Gastrocnemius medialis (tissue), 4 donors: ENCODE data around the gene VEZT.

ENCODE experiments used
- POLR2A ChIP-seq, 2 donors: fragments of 450-650 bp; IDR thresholded peaks; one replicate each; pipeline ENCODE4 v1.6.1; 2017; ENCODE audit warnings: antibody characterized with exemption in 2 of 2, mild to moderate bottlenecking in 2 of 2, moderate library complexity in 2 of 2
- TF ChIP-seq, protein P1 (sequence below), 5 experiments: fragments of 450-650 bp in 3 of 5; fragments of 200-600 bp in 2 of 5; sonication (generic) in 2 of 5; IDR thresholded peaks in 4 of 5; conservative IDR thresholded peaks in 1 of 5; 1 replicate in 4 of 5; 2 replicates in 1 of 5; pipeline ENCODE4 v1.5.1; 2016 to 2019; ENCODE audit warnings: antibody characterized with exemption in 5 of 5, mild to moderate bottlenecking in 3 of 5, moderate library complexity in 3 of 5

DNA sequence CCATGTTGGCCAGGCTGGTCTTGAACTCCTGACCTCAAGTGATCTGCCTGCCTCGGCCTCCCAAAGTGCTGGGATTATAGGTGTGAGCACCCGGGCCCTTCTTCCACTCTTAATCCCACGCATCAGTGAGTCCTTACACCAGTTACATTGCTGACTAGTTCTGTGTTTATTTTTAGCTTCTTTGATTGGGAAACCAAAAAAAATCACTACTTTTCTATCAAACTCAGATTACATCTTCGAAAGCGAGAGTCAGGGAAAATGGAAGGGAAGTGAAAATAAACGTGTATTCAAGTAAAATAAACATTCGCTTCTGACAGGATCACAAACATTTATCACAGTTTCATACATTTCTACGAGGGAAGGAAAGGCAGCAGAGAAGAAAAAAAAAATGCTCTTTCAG lies 32.5 kb upstream of the VEZT start:
- TF ChIP-seq, protein P1, sequence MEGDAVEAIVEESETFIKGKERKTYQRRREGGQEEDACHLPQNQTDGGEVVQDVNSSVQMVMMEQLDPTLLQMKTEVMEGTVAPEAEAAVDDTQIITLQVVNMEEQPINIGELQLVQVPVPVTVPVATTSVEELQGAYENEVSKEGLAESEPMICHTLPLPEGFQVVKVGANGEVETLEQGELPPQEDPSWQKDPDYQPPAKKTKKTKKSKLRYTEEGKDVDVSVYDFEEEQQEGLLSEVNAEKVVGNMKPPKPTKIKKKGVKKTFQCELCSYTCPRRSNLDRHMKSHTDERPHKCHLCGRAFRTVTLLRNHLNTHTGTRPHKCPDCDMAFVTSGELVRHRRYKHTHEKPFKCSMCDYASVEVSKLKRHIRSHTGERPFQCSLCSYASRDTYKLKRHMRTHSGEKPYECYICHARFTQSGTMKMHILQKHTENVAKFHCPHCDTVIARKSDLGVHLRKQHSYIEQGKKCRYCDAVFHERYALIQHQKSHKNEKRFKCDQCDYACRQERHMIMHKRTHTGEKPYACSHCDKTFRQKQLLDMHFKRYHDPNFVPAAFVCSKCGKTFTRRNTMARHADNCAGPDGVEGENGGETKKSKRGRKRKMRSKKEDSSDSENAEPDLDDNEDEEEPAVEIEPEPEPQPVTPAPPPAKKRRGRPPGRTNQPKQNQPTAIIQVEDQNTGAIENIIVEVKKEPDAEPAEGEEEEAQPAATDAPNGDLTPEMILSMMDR (IDR thresholded peaks at IDR 0.05 in 4 of 5, conservative IDR thresholded peaks at IDR 0.05 in 1 of 5): no peak
- no peak for TF ChIP-seq POLR2A (IDR thresholded peaks at IDR 0.05)
